ENCODE measurements around the gene GMPR2.

The GMPR2 gene

DNA sequence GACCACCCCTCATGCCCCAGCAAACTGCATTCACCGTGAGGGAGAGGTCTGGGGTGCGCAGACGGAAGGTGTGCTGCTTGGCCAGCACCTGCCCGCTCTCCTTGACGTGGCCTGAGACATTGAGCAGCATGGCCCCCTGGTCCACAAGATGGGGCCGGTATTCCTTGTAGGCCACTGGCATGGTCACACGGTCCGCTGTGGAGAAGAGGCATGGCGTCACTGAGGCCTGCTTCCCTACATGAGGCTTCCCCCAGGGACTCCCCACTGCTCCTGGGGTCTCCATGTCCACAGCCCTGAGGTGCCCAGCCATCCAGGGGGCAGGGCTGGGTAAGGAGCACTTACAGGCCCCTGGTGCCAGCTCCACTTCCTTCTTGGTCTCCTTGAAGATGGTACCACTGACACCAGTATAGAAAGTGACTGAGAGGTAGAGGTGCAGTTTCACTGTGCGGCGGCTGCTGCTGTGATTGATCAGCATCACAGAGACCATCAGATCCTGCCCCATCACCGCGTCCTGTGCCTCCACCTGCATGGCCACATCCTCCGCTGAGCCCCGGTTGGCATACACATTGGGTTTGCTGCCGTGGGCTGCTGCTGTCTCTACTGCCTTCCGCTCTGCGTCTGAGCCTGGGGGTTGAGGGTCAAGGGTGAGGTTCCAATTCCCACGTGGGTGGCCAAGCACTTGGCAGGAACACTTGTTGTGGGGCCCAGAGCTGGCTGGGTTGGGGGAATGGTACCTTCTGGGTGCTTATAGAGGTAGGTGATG is 22.1 kb downstream of the GMPR2 start:
- no peak for DNase-seq

DNA sequence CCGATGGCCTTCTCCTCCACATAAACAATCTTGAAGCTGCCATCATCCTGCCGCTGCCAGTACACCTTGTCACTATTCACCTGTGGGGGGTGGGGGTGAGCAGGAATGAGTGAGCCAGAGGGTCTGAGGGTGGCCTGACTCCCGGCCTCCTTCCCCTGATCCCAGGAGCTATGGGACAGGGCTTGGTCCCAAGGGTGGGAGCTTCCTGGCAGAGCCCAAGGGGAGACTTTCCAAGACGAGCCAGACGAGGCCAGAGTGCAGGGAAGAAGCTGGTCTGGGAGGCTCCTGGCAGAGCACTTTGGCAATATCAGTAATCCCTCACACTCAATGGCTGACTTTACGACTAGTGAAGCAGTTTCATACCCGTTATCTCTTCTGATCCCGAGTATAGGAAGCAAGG is 22.7 kb downstream of the GMPR2 start:
- no peak for DNase-seq

DNA sequence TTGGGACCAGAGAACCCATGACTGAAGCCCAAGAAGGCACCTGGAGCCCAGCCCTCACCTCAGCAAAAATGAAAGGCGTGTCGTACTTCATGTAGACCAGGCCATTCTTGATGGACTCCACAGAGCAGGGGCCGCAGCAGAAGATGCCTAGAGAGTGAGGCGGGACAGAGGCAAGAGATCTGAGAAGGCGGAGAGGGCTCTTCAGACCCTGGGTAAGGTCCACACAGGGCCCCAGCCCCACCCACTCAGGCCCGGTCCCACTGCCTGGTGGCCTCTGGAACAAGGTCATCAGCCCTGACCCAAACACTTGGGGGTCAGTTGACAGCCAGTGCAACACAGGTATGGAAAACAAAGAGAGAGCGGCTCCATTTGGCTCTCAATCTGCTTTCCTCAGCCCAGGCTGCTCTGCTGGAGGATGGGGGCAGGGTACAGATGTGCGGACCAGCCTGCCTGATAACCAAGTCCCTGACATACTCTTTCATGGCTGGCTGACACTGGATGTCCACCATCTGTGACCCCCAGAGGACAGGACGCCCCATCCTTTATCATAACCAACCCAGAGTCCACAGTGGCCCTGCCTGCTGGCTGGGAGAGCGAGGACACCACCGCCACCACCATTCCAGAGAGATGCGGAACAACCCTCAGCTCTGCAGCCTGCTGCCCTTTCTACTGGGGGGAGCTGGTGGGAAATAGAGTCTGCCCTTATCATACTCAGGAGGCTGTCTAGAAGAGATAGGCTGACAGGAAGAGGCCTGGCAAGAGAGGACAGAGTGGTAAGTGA is 23.4 kb downstream of the GMPR2 start:
- DNase-seq = no peak

DNA sequence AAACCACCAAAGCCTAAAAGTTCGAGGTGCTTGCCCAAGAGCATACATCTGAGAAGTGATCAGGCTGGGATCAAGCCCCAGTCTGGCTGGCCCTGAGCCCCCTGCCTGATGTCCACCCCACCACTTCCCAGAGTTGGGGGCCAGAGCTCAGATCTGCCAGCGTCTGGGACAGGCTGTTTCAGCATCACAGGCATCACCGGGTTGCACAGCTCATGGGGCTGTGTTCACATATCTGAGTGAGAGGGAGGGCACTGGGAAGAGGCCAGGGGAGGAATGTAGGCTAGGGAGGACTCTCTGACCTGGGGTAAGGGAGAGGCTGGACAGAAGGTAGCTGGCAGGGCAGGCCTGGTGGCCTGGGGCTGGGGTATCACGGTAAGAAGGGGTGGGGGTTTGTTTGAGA is 24.2 kb downstream of the GMPR2 start:
- DNase-seq = no peak

DNA sequence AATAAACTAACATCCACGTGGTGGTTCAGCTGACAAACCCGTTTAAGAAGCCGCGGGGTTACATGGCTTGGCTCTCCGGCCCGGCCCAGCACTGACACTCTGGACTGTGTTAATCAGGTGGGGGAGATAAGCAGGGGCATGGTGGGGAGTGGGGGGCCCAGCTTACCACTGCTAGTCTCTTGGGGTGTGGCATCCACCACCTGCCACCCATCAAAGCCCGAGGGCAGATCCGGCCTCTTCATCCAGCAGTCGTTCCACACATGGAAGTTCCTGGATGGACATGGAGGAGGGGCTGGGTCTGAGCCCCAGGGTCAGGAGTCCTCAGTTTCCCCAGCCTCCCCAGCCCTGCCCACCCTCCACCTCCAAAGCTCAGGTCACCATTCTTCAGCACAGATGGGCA is 25.4 kb downstream of the GMPR2 start:
- no peak for DNase-seq

DNA sequence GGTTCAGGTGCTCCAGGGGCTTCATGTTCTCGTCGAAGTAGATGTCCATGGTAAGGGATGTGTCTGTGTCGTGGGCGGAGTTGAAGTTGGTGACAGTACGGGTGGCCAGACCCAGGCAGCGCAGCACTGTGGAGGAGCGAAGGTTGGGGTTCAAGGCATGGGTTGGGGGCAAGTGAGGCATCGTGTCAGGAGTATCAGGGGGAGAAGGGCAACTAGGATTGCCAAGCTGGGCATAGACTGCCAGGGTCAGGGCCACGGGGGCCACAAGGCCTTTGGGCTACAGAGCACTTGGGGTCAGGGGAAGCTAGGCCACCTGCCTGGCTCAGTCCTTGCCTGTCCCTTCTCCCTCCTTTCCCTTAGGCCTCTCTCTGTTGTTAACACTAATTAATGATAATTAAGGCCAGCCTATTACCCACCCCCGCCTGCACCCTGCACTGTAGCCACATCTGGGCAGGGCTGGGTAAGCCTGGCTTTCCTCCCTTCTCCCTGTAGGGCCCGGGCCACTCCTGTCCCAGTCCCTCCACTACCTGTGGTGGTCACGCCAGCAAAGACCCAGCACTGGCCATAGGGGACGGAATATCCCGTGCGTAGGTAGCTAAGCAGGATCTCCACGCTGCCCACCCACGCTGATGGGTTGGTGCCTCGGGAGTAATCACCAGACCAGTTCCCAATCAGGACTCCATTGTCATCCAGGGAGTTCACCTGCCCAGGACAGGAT is 26.0 kb downstream of the GMPR2 start:
- no peak for DNase-seq

DNA sequence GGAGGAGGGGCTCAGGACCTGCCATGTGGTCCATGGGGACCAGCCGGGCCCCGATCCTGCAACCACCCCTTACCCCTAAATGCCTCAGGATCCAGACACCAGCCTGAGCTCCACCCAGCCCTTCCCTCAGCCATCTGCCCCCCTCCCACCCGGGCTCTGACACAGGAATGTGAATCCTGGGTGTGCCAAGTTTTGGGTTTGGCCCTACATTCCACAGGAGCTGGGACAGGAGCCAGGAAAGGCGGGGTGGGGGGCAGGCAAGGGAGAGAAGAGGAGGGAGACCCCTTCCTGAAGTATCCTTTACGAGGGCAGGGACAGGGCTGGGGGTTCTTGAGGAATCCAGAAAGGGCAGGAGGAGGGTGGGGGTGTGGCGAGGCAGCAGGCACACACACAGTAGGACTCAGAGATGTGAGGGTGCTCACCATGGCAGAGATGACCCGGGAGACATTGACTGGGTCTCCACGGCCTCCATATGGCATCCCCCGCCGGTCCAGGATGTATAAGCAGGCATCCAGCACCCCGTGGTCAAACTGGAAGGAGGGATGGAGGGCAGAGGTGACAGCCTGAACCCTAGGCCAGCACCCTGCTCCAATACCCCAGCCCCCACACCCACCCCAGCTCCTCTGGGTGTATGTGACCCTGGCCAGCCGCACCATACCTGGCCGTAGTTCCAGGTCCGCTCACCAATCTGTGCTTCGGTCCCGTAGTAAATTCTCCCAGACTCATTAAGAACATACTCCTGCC is 26.7 kb downstream of the GMPR2 start:
- no peak for DNase-seq

DNA sequence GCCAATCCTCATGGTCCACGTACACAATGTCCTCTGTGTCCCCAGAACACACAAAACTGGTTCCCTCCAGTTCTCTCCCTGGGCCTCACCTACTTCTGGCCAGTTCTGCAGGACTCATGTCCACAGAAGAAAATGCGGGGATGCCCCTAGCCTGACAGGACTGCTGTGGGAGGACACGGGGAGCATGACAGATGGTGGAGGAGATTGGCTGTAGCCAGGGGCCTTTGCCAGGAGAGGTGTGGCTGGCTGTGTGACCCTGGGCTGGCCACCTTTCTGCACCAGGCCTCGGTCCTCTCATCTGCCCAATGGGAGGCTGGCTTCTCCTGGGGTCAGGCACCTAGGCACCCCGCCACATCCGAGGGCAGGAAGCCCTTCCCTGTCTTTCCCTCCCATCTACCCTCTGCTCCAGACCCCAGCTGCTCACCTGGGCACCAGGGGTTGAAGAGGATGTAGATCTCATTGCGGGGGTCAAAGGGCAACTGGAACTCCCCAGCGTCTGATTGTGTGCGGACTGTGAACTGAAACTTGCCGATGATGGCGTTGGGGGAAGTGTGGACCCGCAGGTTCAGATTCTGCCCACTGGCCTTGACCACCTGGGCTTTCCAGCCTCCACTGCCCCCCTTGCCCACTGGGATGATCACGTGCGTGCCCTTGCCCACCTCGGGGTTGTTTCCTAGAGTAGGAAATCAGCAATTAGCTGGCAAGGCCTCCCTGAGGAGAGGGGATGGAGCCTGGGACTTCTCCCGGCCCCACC is 27.5 kb downstream of the GMPR2 start:
- no peak for DNase-seq

DNA sequence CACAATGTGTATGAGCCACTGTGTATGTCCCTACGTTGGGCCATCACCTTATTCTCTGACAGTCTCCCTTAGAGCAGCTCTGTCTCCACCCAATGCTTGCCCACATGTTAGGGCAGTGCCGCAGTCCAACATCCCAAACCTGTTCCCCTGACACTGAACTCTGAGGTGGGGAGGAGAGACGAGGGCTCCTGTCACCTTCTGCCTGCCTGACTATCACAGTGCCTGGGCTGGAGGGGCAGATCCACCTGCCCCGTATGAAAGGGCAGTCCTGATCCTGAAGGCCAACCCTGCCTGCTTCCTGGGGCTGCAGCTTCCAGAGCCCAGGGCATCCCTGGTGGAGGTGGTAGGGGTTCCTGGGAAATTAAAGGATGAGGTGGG is 28.0 kb downstream of the GMPR2 start:
- no peak for DNase-seq

DNA sequence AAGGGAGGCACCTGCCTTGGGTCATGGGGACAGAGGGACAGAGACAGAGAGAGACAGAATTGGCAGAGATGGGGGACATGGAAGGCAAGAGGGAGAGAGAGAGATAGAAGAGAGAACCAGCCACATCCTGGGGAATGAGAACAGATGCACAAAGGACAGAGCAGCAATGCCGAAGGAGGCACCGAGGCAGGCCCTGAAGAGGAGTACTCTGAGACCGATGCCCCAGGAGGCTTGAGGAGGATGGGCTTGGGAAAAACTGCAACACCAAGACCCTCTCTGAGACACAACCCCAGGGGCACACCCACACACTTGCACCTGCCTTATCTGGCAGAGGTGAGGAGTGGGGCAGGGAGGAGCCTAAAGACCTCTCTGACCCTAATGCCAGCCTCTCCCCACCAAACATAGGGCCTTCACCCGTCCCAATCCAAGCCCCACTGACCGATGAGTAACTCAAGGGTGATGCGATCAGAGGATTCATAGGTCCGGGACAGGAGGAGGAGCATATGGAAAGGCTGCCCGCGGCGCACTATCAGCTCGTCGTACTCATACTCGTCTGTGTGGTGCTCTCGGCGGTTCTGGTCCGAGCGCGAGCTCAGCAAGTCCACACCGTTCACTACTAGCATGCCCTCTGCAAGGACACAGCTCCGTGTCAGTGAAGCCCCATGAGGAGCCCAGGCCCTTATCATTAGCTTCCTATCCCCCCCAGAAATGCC is 28.7 kb downstream of the GMPR2 start:
- no peak for DNase-seq

DNA sequence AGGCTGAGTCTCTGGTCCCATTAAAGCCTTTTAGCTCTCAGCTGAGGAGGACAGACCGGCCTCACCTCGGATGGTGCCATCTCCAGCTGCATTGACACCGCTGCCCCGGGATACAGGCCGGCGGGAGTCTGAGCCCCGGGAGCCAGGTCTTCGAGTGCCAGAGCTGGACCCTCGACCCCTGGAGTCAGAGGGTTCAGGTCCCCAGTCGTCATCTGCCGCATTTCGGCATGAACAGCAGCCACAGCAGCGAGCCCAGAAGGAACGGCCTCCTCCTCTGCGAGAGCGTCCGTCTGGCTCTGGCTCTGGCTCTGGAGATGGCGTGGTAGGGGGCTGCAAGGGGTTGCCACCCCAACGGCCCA is 29.2 kb downstream of the GMPR2 start:
- DNase-seq = no peak

DNA sequence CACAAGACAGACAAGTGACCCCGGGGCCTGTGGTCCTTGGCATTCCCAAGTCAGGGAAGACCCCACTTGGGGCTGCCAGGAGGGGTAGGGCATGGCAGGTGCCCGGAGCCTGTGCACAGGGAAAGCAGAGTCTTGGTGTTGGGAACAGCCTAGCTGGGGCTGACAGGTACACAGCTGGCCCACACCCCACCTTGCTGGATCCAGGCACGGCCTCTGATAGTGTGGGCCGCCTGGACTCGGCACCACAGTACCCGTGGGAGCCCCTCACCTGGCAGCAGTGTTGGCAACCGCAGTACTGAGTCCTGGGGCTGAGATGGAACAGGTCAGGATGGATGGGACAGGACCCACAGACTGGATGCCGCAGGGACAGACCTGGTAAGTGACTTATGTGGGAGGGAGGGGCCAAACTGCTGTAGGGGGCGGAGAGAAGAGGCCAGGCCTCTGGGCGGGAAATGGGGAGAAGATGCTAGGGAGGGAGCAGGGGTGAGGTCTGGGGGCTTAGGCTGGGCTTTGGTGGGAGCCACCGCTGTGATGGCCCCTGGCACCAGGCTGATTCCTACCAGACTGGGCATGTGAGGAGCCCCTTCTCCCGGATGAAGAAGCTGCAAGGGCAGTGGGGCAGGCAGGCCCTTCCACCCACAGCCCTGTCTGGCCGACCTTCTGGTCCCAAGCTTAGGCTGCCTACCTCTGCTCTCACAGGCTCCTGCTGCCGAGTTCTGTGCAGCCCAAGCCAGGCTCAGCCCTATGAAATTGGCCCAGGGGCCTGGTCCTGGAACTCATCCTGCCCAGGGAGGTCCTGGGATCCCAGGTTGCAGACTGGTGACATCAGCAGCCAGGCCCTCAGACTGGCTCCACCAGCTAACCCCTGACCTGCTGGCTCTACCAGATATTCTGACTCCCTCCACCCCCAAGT is 30.3 kb downstream of the GMPR2 start, which contains the start of gene TGM1:
TSS of gene TGM1 (minus strand) at position 357 of the 913 bp plus-strand sequence. CDS start 825 bp downstream, outside the sequence.
- no peak for DNase-seq

DNA sequence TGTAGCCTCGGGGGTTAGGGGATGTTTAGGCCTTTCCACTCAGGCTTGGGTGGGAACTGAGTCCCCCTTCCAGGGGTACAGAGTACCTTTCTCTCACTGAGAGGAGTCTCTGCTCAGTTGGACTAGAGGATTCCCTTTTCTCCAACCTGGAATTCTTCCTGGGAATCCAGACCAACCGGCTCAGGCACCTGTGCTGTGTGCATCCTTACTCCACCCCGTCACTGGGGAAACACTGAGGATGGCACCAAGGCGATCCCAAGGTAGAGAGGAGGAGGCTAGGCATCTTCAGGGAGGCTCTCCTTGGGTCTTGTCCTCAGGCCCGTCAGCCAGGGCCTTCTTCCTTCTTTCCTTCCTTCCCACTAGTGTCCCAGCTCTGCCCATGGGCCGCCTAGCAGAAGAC is 31.1 kb downstream of the GMPR2 start:
- no peak for DNase-seq

DNA sequence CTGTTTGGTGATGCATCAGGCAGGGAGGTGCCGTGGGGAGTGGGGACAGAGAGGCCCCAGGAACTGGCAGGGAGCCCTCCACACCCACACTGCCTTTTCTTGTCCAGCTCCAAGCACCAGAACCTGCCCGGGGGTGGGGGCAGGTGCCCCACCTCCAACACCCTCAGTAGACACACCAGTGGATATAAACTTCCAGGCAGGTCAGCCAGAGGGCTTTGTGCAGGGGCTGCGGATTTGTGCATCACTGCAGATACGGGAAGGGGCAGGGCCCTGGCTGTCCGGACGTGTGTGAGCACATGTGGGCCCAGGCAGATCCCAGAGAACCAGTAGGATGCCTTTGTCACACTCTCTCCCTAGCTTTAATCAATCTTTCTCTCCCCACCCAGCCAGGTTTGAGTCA is 31.6 kb downstream of the GMPR2 start:
- no peak for DNase-seq

DNA sequence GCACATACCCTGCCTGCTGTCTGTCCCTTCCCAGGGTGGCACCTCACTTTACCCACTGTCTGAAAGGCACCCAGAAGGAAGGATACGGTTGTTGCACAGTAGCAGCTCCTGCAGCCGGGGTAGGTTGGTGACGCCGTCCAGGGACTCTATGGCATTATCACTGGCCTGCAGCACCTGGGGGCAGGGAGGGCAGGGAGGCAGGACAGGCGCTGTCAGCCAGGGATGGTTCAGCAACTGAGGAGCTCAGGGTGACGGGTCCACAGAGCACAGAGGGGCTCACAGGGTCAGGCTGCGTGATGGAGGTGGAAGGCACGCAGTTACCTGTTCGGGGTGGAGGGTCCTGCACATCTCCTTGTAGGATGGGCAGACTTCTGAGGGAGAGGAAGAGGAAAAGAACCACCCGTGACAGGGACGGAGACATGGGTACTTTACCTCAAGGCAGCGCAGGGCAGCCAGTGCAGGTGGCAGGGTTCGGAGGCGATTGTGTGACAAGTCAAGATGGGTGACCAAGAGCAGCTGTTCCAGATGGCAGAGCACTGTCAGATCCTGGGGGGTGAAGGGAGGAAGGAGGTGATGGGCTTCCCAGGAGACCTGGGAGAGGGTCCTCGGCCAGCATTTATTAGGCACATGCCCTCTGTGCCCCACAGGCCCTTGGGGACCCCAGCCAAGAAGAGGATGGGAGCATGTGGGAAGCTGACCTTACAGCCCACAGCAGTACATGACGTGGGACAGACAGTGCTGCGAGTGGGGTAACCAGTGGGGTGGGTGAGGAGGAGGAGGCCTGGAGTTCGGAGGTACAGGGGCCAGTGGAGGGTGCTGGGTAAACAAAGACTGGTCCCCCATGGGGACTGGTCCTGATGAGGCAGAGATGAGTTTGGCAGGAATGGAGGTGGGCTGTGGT is 33.9 kb downstream of the GMPR2 start:
- no peak for DNase-seq

DNA sequence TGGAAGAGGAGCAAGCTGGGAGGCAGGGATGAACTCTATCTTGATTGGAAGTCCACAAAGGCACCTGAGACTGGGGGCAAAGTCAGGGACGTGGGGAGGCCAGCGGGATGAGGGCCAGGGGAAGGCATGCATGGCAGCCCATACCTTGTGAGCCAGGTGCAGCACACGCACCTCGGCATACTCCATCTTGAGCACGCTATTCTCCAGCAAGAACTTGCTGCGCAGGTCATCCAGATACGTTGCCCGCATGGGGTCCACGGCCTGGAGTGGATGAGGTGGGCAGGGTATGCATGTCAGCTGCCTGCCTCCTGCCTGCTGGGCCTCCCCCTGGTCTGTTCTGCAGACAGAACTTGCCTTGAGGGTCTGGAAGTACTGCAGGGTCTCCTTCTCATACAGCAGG is 34.8 kb downstream of the GMPR2 start:
- DNase-seq = no peak

DNA sequence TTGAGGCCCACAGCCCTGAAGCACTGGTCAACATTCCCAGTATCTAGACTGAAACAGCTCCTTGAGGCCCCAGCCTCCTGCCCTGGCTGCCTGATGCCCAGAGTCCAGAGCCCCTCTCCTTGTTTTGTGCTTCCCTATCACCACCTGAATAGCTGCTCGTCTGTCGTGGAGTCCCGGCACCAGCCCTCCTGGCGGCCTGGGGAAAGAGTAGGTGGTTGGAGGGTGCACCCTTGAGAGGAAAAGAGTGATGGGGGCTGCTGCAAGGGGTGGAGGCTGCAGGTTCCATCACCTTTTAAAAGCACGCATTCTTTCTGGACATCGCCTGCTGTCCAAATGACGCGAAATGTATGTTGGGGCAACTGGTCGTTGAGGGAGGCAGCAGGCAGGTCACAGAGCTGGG is 35.5 kb downstream of the GMPR2 start:
- no peak for DNase-seq

DNA sequence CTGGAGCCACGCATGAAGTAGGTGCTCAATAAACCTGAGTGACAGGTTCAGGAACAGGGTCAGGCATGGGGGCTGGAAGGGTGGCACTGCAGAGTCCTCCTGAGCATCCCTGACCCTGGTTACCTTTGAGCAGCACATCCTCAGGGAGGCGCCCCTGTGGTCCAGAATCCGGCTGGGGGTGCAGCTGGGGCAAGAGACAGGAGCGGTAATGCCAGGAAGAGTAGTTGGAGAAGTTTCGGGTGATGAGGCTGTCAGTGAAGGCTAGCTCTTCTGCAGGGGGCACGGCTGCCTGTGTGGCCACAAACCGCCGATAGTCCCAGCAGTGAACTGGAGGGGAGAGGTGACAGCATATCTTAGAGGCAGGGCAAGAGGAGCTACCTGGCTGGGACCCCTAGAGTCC is 36.6 kb downstream of the GMPR2 start:
- no peak for DNase-seq

DNA sequence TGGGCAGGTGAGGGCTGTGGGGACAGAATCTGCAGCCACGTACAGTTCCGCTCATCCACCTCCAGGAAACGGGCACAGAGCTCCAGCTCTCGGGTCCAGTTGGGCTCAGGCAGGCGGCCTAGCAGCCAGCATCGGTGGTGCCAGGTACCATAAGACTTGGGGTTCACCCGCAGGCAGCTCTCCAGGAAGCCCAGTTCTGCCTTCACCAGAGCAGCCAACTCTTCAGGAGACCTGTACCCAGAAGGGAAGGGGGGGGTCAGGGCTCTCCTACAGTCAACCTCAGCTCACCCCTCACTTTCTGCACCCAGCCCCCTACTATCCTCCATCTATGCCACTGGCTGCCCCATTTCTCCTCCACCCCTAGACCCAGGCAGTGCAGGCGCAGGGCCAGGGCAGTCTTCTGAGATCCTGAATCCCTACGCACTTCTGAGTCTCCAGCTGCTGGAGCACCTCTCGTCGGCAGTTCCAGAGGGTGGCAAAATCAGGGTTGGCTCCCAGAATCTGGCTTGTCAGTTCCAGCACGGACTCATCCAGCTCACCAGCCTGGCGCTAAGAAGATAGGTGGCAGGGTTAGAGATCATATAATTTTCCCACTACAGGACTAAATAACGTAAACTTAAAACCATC is 37.3 kb downstream of the GMPR2 start:
- DNase-seq = no peak
